HG02642 (cell line): ENCODE measurements around the gene APLP2.
"Not testable (repeated sequence)": the region's sequence is repeated elsewhere in the genome, so short reads cannot be mapped to it uniquely, and the experiment has no call there.

Source experiments
- ATAC-seq: cut with Tn5 transposase; IDR thresholded peaks from one replicate; pipeline ENCODE4 v1.9.1; 2021; ENCODE audit warnings: mild to moderate bottlenecking; ENCODE audit not compliant: unreplicated experiment, poor library complexity

Gene APLP2

GRCh38 chr11:130088919-130089673 is 19.4 kb downstream of the APLP2 start:
- no peak for ATAC-seq

- no peak for ATAC-seq
Observed at GRCh38 chr11:130089674-130090073, 20.0 kb downstream of the APLP2 start.

- ATAC-seq, result not testable (repeated sequence)
Observed at GRCh38 chr11:130090517-130090916, 20.8 kb downstream of the APLP2 start.

- not testable (repeated sequence) for ATAC-seq
Observed at GRCh38 chr11:130091169-130091568, 21.5 kb downstream of the APLP2 start.

GRCh38 chr11:130092661-130093060 is 23.0 kb downstream of the APLP2 start:
- ATAC-seq, result no peak

- ATAC-seq, result no peak
Observed at GRCh38 chr11:130094614-130095013, 24.9 kb downstream of the APLP2 start.

- no peak for ATAC-seq
Observed at GRCh38 chr11:130095326-130095725, 25.6 kb downstream of the APLP2 start.

- ATAC-seq, result no peak
Observed at GRCh38 chr11:130096042-130096441, 26.3 kb downstream of the APLP2 start.

- ATAC-seq, result no peak
Observed at GRCh38 chr11:130096823-130097222, 27.1 kb downstream of the APLP2 start.

GRCh38 chr11:130097285-130097684 is 27.6 kb downstream of the APLP2 start:
- no peak for ATAC-seq

GRCh38 chr11:130099356-130099755 is 29.7 kb downstream of the APLP2 start:
- ATAC-seq, result no peak

GRCh38 chr11:130100381-130101095 is 30.8 kb downstream of the APLP2 start:
- ATAC-seq, result no peak

GRCh38 chr11:130101661-130102060 is 32.0 kb downstream of the APLP2 start:
- ATAC-seq, result no peak

- no peak for ATAC-seq
Observed at GRCh38 chr11:130102301-130103249, 32.9 kb downstream of the APLP2 start.

- no peak for ATAC-seq
Observed at GRCh38 chr11:130103296-130103814, 33.7 kb downstream of the APLP2 start.

GRCh38 chr11:130106381-130106780 is 36.7 kb downstream of the APLP2 start:
- no peak for ATAC-seq

GRCh38 chr11:130108671-130109070 is 39.0 kb downstream of the APLP2 start:
- ATAC-seq, result not testable (repeated sequence)

- ATAC-seq, result no peak
Observed at GRCh38 chr11:130109386-130109785, 39.7 kb downstream of the APLP2 start.

GRCh38 chr11:130110339-130111108 is 40.8 kb downstream of the APLP2 start:
- no peak for ATAC-seq
